GM18498 (cell line): Measurements from ENCODE around the gene PDZD8.
A peak's percentile ranks its signal among the peaks of the same experiment; 100 is the strongest.
"Not testable (repeated sequence)": the region's sequence is repeated elsewhere in the genome, so short reads cannot be mapped to it uniquely, and the experiment has no call there.

Experiments
- ATAC-seq: cut with Tn5 transposase; IDR thresholded peaks from one replicate; pipeline ENCODE4 v1.9.1; 2021; ENCODE audit warnings: mild to moderate bottlenecking, moderate library complexity; ENCODE audit not compliant: unreplicated experiment

The PDZD8 gene

DNA sequence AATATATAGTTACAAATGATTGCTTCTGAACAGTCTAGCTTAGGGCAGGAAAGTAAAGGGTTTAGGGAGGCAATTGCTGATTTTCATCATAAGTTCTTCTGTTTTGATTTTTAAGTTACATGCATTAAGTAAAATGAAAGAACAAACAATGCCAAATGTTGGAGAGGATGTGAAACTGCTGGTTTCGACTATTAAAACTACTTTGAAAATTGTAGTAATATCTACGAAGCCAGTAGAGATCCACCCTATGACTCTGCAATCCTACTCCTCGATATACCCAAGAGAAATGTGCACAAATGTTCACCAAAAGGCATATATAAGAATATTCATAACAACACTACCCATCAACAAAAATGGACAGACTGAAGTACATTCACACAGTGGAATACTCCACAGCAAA lies 24.3 kb downstream of the PDZD8 start:
- ATAC-seq = peak; percentile 85

DNA sequence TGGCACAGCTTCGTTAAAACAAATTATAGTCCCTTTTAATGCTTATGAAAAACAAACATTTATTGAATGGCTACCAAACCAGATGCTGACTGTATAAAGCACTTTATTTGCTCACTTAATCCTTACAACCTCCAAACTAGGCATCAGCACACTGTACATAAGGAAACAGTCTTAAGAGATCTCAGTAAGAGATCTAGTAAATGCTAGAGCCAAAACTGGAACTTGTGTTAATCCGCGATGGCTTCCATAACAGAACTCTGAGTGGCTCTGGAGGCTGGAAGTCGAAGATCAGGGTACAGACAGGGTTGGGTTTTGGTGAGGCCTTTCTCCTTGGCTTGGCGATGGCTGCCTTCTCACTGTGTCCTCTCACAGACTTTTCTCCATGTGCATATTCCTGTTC lies 27.0 kb downstream of the PDZD8 start:
- ATAC-seq = no peak

DNA sequence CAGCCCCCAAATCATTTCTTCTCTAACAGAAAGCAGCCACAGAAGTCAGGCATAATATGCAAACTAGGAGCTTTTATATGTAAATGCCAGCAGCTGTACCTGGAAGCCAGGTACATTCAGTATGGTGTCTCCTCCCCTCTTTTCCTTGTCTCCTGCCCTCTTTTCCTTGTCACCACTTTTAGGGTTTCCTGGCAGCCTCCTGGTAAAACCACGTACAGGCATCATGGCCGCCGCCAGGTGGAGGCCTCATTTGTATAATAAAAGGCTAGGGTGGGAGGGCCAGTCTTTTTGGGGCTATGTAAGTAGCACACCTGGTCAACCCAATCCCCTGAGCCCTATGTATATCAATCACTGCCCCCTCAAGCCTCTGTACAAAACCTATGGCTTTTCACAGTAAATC lies 28.7 kb downstream of the PDZD8 start:
- ATAC-seq = no peak

DNA sequence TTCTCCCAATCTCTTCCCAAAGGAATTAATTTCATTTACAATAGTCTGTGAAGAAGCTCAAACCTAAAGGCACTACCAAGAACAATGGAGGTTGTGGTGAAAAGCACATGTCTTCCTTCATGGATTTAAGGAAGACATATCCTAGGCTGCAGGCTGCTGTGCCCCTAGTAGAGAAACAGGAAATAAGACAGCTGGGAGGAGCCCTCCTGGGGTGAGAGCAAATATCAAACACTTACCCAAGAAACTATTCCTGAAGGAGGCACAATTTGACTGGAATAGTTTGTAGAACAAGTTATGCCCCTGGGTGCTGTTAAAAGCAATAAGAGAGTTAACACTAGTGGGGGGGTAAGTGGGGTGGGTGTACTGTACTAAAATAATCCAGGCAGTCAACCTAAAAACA lies 30.1 kb downstream of the PDZD8 start:
- ATAC-seq = no peak

DNA sequence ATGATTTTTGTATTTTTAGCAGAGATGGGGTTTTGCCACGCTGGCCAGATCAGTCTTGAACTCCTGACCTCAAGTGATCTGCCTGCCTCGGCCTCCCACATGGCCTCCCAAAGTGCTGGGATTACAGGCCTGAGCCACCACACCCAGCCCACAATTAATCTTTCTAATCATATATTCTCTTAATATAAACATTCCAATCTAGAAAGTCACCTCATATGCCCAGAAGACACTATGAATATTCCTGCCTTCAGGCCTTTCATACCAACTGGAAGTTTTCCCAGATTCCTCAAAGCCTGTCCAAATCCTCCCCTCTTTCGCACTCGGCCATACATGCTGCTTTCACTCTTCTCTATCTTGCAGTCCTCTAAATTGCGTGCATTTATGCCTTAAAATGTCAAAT lies 32.6 kb downstream of the PDZD8 start:
- ATAC-seq = peak; percentile 26

DNA sequence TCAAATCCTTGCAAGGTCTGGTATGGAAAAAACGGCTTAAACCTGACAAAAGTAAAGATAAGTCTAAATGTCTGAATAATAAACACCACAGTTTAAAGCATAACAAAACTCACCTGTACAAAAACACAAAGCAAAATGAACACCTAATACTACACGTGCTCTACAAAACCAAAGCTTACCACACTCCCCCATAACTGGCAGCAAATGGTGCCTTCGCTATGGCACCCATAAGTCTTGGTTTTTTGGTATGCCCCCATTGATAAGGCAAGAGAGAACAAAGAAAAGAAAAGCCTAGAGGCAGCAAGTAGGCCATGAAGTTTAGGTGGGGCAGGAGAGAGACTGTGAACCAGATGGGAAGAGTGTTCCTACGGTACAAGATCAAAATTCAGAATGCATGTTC lies 34.2 kb downstream of the PDZD8 start:
- ATAC-seq = no peak

DNA sequence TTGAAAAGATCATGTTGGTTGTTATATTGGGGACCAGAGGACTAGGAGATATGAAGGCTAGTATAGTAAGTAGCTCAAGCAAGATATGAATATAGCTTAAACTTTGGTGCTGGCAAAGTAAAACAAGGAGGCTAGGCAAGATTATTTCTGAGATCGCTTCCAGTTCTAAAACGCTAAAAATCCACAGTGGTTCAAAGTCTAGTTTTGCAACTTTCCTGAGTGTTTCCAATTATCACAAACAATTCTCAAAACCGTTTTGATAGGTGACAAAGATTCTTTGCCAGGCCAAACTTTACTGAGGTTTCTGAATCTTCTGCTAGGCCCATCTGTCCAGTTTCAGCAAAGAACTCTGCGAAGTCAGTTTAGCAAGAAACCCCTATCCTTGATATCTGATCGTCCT lies 35.3 kb downstream of the PDZD8 start:
- ATAC-seq = no peak

DNA sequence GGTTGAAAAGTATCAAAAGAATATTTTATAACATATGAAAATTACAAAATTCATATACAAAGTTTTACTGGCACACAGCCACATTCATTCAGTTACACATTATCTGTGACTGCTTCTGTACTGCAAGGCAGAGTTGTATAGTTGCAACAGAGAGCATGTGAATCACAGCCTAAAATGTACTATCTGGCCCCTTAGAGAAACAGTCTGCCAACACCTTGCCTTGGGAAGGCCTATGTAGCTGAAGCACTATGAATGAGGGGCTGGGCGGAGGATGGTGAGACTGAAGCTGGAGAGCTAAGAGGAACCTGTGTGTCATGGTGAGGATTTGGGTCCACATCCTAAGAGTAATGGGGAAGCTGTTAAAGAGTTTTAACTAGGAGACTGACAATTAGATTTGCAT lies 35.7 kb downstream of the PDZD8 start:
- ATAC-seq = no peak

DNA sequence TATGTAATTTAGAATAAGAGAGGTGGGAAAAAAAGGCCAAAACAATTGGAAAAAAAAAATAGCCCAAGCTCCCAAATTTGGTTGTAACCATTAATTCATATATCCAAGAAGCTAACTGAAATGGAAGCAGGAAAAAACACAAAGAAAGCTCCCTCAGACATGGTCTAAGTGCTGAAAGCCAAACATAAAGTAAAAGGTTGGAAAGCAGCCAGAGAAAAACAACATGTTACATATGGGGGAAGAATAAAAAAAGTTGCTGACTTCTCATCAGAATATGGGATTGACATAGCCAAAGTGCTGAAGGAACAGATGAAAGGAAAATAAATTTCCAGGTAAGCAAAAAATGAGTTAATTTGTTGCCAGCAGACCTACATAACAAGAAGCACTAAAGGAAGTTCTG lies 40.3 kb downstream of the PDZD8 start:
- ATAC-seq = no peak

DNA sequence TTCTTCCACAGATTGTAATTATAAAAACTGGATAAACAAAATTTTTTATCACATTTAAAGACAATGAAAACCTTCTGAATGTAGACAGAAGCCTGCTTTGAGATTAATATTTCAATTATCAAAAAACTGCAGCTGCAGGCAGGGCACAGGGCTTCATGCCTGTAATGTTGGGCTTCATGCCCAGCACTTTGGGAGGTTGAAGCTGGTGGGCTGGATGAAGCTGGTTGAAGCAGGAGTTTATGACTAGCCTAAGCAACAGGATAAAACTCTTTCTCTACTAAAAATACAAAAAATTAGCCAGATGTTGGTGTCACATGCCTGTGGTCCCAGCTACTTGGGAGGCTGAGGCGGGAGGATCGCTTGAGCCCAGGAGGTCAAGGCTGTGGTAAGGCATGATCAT lies 41.2 kb downstream of the PDZD8 start:
- no peak for ATAC-seq

DNA sequence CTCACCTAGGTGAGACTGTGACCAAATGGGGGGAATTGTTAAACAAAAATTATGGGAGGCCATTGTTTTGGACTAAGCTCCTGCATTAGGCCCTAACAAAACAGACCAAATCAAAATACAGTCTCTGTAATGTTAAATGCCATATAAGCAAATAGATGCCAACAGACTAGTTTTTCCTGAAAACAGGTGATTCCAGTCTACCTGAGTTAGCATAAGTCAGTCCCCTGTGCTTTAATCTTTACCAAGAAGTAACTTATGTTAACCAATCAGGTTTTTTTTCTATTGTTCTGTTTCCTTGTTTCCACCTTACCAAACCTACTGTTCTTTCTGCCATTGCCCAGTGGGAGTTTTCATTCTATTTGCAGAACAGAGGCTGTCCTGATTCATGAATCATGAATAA lies 48.0 kb downstream of the PDZD8 start:
- no peak for ATAC-seq

DNA sequence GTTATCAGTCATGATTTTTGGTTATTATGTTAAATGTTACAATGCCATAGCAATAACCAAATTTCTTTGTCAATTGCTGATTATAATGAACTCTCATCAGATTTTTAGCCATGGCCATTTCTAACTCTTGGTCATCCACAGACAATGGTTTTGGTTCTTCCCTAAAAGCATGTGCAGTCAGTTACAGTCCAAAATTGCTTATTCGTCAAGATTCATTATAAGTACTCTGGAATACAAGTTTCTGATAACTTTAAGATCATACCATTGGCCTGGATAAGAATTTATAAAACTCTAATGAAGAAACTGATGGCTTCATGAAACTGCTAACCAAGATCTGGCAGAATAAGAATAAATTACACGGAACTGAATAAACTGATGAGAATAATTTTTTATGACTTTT lies 50.9 kb downstream of the PDZD8 start:
- no peak for ATAC-seq

DNA sequence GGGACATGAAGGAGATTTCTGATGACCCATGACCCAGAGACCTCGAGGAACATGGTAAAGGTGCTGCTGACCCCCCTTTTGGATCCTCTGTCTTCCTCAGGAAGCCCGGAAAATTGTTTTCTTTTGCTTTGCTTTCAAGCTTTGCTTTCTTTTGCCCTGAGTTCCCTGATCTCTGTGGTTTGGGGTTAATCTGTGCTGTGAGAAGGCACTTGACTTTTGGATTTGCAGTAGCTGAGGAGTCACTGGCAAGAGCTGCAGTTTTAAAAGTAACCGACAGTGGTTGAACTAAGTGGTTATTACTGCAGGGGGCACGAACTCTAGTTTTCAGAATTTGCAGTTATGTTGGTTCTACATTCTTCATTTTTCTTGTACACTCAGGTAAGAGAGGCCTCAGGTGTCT lies 53.0 kb downstream of the PDZD8 start:
- ATAC-seq = no peak

DNA sequence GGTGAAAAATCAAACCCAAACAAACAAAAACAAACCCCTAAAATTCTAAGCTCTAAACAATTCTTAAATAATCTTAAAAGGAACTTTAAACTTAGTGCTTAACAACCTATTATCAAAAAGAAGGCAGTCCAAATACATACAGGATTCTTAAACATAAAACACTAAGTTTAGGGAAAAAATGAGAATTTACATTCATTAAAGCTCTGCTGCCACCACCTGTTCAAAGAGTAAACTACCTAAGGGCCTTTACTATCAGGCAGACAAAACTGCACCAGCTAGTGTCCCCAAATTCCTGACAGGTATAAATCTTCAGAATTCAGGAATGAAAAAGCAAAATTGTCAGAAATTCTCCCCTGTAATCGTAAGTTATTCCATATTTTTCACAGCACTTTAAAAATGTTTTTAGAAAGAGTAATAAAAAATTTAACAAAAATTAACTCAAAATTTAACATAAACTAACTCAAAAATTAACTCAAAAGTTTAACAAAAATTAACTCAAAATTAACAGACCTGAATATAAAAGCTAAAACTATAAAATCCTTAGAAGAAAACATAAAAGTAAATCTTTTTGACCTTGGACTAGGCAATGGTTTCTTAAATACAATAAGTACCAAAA lies 55.1 kb downstream of the PDZD8 start:
- ATAC-seq = peak; percentile 58

DNA sequence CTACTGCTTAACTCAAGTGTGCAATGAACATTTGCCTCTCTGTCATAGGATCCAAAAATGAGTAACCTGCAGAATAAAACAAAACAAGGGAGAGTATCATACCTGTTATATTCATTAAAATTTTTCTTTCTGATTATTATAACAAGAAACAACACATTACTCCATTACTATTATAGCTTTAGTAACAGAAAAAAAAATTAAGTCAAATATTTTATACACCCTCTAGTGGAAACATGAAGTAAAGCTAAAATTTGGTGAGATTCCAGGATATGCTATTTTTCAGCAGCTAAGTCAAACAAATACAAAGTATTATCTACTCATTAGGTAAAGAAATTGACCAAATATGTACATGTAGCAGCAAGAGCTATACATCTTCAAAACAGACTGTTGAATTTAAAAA lies 56.3 kb downstream of the PDZD8 start:
- no peak for ATAC-seq

DNA sequence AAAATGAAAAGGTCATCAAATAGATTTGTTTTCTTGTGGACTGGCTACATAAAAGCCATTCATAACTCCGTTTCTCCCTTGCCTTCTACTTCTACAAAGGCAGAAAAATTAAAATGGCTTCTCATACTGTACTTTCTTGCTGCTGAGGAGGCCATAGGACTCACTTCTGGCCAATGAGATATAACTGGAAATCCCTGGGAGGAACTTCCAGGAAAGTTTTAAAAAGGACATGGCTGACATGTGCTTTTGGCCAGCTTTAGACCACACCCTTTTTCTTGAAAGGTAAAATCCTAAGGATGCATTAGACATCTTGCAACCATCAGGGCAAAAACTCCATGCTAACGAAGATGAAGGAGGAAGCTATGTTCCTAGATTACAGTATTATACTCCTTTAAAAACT lies 58.5 kb downstream of the PDZD8 start:
- no peak for ATAC-seq

DNA sequence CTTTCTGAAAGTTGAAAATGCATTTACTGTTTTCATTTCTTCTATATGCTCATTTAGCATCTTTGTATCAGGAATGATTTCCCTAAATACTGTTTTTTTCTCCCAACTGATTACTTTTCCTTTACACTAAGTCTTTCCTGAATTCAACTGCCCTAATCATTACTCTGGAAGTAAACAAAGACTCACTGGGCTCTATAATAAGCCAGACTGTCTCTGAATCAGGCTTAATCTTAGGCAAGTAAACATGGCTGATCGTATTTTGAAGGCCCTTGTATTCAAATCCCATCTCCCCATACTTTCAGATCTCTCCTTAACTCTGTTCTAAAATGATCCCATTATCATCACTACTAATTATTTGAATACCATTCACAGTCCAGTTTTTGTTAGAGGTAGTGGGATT lies 61.6 kb downstream of the PDZD8 start:
- no peak for ATAC-seq

DNA sequence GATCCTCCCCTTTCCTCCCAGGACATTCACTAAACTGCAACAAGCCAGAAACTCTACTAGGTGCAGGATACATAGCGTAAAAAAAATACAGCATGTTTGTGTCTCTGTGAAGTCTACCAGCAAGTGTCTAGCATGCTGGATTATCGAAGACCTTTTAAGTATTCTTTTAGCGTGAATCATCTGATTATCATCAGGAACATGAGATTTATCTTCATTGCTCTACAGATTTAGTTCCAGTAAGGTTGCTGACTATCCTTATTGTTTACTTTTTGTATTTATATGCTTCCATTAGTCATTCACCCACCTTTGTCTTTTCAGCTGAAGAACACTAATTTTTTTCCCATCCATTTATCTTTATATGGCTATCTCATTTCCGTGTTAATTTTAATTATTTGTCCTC lies 62.8 kb downstream of the PDZD8 start:
- ATAC-seq = no peak

DNA sequence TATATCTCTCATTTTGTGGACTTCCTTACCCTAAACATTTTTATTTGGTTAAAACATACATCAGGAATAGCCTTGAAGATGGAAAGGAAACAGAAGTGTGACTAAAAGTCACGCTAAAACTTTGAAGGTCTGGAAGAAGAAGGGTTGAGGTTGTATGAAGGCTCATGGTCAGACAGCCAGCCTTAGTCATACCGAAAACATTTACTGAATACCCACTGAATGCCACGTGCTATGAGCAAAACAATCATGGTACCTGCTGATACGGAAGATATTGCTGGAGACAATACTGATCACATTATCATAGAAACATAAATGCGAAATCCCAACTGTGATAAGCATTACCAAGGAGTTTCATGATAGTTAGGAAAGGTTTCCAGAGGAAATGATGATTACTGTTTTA lies 64.0 kb downstream of the PDZD8 start:
- no peak for ATAC-seq

DNA sequence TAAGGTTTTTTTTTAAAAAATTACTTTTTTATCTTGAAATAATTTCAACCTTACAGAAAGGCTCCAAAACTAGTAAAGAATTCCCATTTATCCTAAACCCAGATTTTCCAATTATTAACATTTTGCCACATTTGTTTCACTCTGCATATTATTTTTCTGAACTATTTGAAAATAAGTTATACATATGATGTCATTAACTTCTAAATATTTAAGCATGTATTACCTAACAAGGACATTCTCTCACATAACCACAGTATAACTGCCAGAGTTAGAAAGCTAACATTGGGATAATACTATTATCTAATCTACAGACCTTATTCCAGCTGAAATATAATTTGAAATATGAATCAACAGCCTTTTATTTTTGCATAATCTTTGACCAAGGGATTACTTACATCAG lies 68.6 kb downstream of the PDZD8 start:
- ATAC-seq = no peak

DNA sequence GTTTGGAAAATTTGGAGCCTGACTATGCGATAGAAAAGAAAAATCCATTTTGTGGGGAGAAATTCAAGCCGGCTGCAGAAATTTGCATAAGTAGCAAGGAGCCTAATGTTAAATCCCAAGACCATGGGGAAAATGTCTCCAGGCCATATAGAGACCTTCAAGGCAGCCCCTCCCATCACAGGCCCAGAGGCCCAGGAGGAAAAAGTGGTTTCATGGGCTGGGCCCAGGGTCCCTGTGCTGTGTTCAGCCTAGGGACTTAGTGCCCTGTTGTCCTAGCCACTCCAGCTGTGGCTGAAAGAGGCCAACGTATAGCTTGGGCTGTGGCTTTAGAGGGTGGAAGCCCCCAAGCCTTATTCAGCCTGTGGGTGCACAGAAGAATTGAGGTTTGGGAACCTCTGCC lies 71.8 kb downstream of the PDZD8 start:
- ATAC-seq = not testable (repeated sequence)

DNA sequence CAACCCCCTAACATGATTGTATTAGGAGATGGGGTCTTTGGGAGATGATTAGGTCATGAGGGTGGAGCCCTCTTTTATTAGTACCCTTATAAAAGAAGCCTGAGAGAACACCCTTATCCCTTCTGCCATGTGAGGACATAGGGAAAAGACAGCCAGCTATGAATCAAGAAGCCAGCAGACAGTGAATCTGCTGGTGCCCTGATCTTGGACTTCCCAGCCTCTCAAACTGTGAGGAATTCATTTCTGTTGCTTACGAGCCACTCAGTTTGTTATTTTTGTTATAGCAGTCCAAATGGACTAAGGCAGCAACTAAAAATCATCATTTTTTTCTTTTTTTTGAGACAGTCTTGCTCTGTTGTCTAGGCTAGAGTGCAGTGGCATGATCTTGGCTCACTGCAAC lies 74.6 kb downstream of the PDZD8 start:
- no peak for ATAC-seq

DNA sequence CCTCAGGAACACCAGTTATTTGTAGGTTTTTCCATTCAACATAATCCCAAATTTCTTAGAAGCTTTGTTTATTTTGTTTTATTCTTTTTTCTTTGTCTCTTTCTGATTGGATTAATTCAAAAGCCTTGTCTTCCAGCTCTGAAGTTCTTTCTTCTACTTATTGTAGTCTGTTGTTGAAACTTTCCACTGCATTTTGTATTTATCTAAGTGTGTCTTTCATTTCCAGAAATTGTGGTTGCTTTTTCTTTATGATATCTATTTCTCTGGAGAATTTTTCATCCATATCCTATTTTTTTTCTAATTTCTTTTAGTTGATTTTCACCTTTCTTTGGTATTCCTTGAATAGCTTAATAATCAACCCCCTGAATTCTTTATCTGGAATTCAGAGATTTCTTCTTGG lies 75.8 kb downstream of the PDZD8 start:
- ATAC-seq = no peak

DNA sequence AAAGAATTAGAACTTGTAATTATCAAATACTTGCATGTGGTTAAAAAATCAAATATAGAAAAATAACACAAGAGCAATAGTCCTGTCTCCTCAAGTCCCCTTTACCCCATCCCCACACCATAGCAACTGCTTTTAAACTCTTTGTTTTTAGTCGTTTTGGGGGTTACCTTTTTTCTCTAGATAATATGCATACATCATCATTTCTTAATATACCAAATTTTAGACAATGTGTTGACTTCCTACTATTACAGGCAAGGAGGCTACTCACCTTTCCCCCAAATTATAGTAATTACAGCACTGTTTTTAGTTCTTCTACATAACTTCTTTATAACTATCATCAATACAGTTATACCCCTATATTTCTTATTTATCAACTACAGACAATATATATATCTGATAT lies 77.0 kb downstream of the PDZD8 start:
- no peak for ATAC-seq
